ENCODE measurements around the gene CABCOCO1.

The CABCOCO1 gene

GRCh38 chr10:61784354-61785133 is 121.8 kb downstream of the CABCOCO1 start:
- H3K9ac ChIP-seq (ENCODE audit: low read length), result no peak overlapping the region
- H3K9me3 ChIP-seq (ENCODE audit: insufficient read depth, low read length), result no peaks in the 10 kb centered on the region
- no peaks in the 10 kb centered on the region for H3K36me3 ChIP-seq (replicated peaks; ENCODE audit: low read depth, low read length)
- H3K4me3 ChIP-seq (ENCODE audit: low read length), result no peak overlapping the region
- H3K79me2 ChIP-seq (ENCODE audit: low read length), result no peaks in the 10 kb centered on the region
- H2AFZ ChIP-seq (ENCODE audit: low read depth, low read length), result no peak overlapping the region
- no peaks in the 10 kb centered on the region for H3K27me3 ChIP-seq (ENCODE audit: low read depth, low read length)
- TF ChIP-seq, protein P1, sequence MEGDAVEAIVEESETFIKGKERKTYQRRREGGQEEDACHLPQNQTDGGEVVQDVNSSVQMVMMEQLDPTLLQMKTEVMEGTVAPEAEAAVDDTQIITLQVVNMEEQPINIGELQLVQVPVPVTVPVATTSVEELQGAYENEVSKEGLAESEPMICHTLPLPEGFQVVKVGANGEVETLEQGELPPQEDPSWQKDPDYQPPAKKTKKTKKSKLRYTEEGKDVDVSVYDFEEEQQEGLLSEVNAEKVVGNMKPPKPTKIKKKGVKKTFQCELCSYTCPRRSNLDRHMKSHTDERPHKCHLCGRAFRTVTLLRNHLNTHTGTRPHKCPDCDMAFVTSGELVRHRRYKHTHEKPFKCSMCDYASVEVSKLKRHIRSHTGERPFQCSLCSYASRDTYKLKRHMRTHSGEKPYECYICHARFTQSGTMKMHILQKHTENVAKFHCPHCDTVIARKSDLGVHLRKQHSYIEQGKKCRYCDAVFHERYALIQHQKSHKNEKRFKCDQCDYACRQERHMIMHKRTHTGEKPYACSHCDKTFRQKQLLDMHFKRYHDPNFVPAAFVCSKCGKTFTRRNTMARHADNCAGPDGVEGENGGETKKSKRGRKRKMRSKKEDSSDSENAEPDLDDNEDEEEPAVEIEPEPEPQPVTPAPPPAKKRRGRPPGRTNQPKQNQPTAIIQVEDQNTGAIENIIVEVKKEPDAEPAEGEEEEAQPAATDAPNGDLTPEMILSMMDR (IDR thresholded peaks at IDR 0.05; ENCODE audit: low read depth, low read length), result no peak
- no peak overlapping the region for H3K4me2 ChIP-seq (ENCODE audit: low read length)
- H4K20me1 ChIP-seq (ENCODE audit: insufficient read depth, low read length), result no peaks in the 10 kb centered on the region
- H3K27ac ChIP-seq (ENCODE audit: low read length), result no peak overlapping the region
- no peaks in the 10 kb centered on the region for H3K4me1 ChIP-seq (ENCODE audit: low read length)

DNA sequence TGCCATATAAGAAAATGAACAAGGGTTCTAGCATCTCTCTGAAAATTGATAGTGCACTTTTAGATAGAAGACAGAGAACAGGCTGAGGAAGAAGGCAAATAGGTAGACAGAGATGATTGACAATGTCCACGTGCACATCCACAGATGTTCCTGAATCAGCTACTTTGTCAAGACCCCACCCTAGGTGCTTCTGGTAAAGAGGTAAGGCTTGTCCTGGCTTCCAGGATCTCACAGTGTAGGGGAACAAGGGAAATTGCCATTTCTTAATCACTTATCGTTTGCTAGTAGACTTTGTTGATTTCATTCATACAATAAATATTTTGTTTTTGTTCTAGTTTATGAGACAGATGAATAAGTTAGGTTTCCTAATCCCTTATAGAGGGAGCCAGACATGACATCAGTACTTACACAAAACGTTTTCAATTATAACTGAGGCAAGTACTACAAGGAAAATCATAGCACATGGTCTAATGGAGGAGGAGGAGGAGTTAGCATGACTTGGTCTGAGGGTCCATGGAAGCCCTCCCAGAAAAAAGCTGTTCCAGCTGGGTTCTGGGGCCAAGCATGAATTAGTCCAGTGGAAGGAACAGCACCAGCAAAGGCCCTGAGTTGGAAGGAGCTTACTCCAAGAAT is 122.9 kb downstream of the CABCOCO1 start:
- TF ChIP-seq, protein P1 (IDR thresholded peaks at IDR 0.05; ENCODE audit: low read depth, low read length), result no peak
- TF ChIP-seq EZH2phosphoT487 (IDR thresholded peaks at IDR 0.05; ENCODE audit: low read depth), result no peak
- Histone ChIP-seq H3K9me3 (ENCODE audit: insufficient read depth, low read length) (no peaks in the 10 kb centered on the region), H3K79me2 (ENCODE audit: low read length) (no peaks in the 10 kb centered on the region), H3K4me3 (ENCODE audit: low read length) (no peak overlapping the region), H2AFZ (ENCODE audit: low read depth, low read length) (no peak overlapping the region), H3K9ac (ENCODE audit: low read length) (no peak overlapping the region), H3K27ac (ENCODE audit: low read length) (no peak overlapping the region), H4K20me1 (ENCODE audit: insufficient read depth, low read length) (no peaks in the 10 kb centered on the region), H3K4me1 (ENCODE audit: low read length) (no peaks in the 10 kb centered on the region), H3K27me3 (ENCODE audit: low read depth, low read length) (no peaks in the 10 kb centered on the region), H3K36me3 (replicated peaks; ENCODE audit: low read depth, low read length) (no peaks in the 10 kb centered on the region), H3K4me2 (ENCODE audit: low read length) (no peak overlapping the region)

DNA sequence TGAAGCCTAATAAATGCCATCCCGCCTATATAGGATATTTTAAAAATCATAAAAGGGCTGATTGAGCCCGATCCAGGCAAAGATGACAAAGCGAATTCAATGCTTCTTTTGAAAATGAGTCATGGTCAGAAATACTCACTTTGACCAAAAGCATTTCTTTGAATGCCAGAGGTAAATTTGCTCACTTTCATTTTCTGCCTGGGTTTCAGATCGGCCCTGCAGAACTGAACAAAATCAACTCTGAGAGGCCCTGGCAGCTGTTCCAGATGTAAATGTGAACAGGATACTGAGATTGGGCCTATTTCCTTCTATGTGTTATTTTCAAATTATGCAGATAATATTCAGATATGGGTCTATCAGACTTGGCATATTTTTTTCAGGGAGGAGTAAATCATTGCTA is 124.0 kb downstream of the CABCOCO1 start:
- Histone ChIP-seq H3K36me3 (replicated peaks; ENCODE audit: low read depth, low read length) (no peaks in the 10 kb centered on the region), H3K9me3 (ENCODE audit: insufficient read depth, low read length) (no peaks in the 10 kb centered on the region), H3K27me3 (ENCODE audit: low read depth, low read length) (no peaks in the 10 kb centered on the region), H3K4me1 (ENCODE audit: low read length) (no peaks in the 10 kb centered on the region), H3K27ac (ENCODE audit: low read length) (no peak overlapping the region), H3K4me3 (ENCODE audit: low read length) (no peak overlapping the region), H4K20me1 (ENCODE audit: insufficient read depth, low read length) (no peaks in the 10 kb centered on the region), H2AFZ (ENCODE audit: low read depth, low read length) (no peak overlapping the region), H3K9ac (ENCODE audit: low read length) (no peak overlapping the region), H3K4me2 (ENCODE audit: low read length) (no peak overlapping the region), H3K79me2 (ENCODE audit: low read length) (no peaks in the 10 kb centered on the region)
- TF ChIP-seq EZH2phosphoT487 (IDR thresholded peaks at IDR 0.05; ENCODE audit: low read depth), result no peak
- TF ChIP-seq, protein P1 (IDR thresholded peaks at IDR 0.05; ENCODE audit: low read depth, low read length), result no peak

DNA sequence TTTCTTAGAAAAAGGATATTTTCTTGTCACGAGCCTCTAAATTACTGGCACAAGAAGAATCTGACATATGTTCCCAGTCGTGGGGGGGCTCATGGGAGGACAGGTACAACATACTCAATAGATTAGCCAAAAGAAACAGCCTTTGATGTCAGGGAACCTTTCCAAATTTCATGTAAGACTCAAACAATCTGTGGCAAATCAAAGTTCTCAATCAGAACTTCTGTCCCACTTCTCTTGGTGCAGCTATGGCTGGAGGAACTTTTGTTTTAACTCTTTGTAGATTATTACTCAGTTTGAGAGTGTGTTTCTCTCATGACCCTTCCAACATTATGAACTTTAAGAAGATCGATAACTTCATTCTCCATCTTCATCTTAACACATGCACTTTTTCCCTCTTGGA is 124.4 kb downstream of the CABCOCO1 start:
- no peaks in the 10 kb centered on the region for H3K4me1 ChIP-seq (ENCODE audit: low read length)
- H3K4me3 ChIP-seq (ENCODE audit: low read length), result no peak overlapping the region
- no peak for TF ChIP-seq EZH2phosphoT487 (IDR thresholded peaks at IDR 0.05; ENCODE audit: low read depth)
- TF ChIP-seq, protein P1 (IDR thresholded peaks at IDR 0.05; ENCODE audit: low read depth, low read length), result no peak
- no peaks in the 10 kb centered on the region for H3K79me2 ChIP-seq (ENCODE audit: low read length)
- H3K9ac ChIP-seq (ENCODE audit: low read length), result no peak overlapping the region
- H2AFZ ChIP-seq (ENCODE audit: low read depth, low read length), result no peak overlapping the region
- H3K9me3 ChIP-seq (ENCODE audit: insufficient read depth, low read length), result no peaks in the 10 kb centered on the region
- H3K4me2 ChIP-seq (ENCODE audit: low read length), result no peak overlapping the region
- H3K36me3 ChIP-seq (replicated peaks; ENCODE audit: low read depth, low read length), result no peaks in the 10 kb centered on the region
- H3K27me3 ChIP-seq (ENCODE audit: low read depth, low read length), result no peaks in the 10 kb centered on the region
- H4K20me1 ChIP-seq (ENCODE audit: insufficient read depth, low read length), result no peaks in the 10 kb centered on the region
- no peak overlapping the region for H3K27ac ChIP-seq (ENCODE audit: low read length)
